Erythroblast (primary cell): ENCODE measurements around the gene ST6GAL1.
"Not testable (repeated sequence)": the region's sequence is repeated elsewhere in the genome, so short reads cannot be mapped to it uniquely, and the experiment has no call there.

Experiments used
- DNase-seq, 2 experiments: peaks; one replicate each; lab custom pipeline; 2025; lab: John Stamatoyannopoulos, UW
- GATA1 ChIP-seq: IDR thresholded peaks from 2 replicates; pipeline ENCODE4 v1.6.1; 2011; ENCODE audit warnings: low read depth, mild to moderate bottlenecking, control low read depth, low read length, moderate library complexity
- POLR2A ChIP-seq: IDR thresholded peaks from 2 replicates; pipeline ENCODE4 v1.6.1; 2011; ENCODE audit warnings: mild to moderate bottlenecking, low read length

Gene ST6GAL1

DNA sequence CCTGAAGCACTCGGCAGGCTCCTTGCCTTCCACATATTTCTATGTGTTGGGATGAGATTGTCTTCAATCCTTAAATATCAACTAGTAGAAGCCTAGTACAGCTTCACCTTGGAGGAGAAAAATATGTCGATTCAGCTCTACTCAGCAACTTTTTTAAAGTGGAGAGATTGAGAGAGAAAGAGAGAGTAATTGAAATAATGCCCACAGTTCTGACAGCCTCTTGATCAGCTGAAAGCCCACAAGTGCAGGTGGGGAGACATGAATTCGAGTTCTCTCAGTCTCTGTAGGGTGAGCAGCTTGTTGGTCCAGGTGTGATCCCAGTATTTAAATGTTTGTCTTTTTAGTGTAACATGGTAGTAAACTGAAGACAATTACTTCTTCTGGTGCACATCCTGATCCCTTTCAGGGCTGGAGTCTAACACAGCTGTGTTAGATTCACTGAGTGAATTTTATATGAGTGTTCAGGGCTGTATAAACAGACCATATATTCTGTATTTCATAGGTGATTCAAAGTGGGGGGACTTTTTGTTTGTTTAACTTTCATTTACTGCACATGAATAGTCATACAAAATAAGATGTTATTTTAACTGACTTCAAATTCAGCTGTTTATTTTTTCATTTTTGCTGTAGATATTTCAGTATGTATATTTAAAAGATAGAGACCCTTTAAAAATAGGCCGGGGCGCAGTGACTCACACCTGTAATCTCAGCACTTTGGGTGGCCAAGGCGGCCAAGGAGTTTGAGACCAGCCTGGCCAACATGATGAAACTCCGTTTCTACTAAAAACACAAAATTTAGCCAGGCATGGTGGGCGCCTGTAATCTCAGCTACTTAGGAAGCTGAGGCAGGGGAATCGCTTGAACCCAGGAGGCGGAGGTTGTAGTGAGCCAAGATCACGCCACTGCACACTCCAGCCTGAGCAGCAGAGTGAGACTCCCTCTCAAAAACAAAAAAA, 64.0 kb downstream of the ST6GAL1 start:
- peak in 1 of 2 experiments; percentile 42 for DNase-seq
- TF ChIP-seq GATA1: no peak
- no peak for TF ChIP-seq POLR2A

DNA sequence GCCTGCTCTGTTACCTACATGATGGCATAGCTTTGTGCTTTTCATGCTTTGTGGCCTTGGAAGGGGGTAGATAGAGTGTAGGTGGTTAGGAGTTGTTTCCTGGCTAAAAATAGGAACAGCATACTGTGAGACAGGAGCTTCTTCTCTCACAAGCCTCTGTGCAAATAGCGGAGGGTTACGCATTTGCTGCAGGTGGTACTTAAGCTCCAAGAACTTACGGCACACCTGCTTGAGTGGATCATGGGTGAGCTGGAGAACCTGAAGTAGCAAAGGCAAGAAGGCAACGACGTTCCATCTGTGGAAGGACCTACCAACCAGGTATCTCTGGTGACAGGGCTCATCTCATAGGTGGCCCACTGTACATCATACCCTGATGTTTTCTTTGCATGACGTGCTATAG, 66.0 kb downstream of the ST6GAL1 start:
- DNase-seq: peak in 1 of 2 experiments; percentile 34
- no peak for TF ChIP-seq GATA1
- no peak for TF ChIP-seq POLR2A

DNA sequence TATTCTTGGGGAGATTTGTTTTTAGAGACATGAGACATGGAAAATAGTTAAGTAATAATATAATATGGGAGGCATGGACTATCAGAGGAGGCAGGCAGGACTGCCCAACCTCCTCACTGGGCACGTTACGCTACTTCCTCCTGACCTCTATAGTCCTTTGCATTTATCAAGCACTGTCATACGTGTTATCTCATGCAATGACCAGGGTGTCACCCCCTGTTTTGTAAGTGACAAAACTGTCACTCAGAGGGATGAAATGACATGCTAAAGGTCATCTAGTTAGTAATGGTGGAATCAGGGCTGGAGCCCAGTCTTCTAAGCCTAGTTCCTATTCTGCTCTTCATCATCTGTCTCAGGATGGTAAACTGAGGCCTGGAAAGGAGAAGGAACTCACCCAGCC, 66.7 kb downstream of the ST6GAL1 start:
- DNase-seq: peak; percentile 76 to 91
- no peak for TF ChIP-seq POLR2A
- TF ChIP-seq GATA1: peak; percentile 37

DNA sequence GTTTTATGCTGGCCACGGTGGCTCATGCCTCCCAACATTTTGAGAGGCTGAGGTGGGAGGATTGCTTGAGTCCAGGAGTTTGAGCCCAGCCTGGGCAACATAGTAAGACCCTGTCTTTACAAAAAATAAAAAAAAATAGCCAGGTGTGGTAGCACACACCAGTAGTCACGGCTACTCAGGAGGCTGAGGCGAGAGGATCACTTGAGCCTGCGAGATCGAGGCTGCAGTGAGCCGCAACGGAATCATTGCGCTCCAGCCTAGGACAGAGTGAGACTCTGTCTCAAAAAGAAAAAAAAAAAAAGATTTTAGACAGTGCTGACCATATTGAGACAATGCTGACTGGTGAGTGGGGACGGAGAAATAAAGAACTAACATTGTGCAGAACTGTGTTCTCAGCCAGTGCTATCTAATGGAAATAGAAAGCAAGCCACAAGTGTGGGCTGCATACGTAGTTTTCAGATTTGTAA, 67.2 kb downstream of the ST6GAL1 start:
- TF ChIP-seq POLR2A: no peak
- no peak for DNase-seq

DNA sequence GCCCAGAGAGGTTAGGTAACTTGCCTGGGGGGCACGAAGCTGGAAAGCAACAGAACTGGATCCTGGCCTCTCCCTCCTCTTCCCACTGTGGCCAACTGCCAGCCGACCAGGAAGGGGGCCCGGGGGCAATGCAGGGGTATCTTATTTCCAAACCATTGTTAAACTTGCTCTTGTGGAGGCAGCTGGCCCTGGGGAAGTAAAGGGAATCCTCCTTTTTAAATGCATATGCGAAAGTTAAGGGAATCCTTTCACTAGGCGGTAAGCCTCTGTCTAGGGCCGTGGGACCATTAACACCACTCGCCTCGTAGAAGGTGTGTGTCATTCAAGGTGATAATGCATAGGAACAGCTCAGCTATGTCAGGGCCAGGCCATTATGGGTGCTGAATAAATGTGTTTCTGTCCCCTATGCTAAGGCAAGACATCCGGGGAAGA, 68.6 kb downstream of the ST6GAL1 start:
- DNase-seq: no peak
- TF ChIP-seq POLR2A: no peak
- no peak for TF ChIP-seq GATA1

DNA sequence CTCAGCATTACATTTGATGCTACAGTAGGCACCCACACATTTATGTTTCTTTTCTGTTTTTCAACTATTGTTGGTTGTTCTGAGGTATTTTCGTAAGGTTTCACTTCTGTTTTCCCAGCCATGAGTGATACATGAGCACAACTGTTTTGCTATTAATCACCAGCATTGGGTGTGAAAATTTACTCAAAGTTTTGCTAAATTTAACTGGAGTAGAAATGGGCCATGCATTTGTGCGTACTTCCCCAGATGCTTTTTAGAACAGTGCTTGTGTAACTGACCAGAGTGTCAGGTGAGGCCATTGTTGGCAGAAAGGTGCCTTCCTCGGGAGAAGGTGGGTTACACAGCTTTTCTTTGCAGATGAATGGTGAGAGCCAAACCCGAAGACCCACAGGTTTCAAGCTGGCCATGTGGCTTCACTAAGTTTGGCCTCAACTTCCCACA, 70.4 kb downstream of the ST6GAL1 start:
- no peak for DNase-seq
- TF ChIP-seq GATA1 (no peak), POLR2A (no peak)

DNA sequence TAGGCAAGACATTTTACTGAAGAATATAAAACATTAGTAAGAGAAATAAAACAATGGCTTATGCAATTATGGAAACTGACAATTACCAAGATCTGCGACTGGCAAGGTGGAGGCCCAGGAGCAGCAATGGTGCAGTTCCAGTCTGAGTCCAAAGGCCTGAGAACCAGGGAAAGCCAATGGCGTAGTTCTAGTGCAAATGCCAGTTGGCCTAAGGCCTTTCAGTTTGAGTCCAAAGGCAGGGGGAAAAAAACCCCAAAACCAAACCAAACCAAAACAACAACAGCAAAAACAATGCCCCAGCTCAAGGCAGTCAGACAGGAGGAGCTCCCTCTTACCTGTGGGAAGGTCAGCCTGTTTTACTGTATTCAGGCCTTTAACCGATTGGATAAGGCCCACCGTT, 72.6 kb downstream of the ST6GAL1 start:
- TF ChIP-seq POLR2A: no peak
- TF ChIP-seq GATA1: no peak
- DNase-seq: no peak

DNA sequence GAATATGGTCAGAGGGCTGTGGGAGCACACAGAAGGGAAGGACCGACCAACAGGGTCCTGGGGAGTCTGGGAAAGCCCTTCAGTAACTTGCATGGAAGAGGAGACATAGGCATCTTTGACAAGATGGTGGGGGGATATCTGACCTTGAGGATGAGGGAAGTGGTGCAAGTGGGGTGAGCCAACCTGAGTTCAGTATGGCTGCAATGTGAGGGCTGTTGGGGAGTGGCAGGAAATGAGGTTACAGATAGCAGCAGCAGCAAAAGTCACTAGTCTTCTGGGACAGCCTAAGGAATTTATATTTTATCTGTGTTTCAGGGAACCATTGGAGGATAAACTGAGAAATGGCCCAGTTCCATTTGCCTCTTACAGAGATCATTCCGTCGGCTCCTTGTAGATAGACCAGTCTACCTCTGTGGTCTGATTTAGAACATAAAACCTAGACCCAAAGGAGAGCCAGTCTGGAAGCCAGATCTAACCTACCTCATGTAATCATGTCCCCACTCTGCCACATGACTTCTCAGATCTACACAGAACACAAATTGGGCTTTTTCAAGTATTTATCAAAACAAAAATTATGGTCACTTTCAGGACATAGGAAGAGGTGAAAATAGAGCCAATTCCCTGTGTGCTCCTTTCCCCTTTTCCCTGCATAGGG, 75.6 kb downstream of the ST6GAL1 start:
- DNase-seq: peak; percentile 12 to 27
- TF ChIP-seq GATA1 (no peak), POLR2A (no peak)

DNA sequence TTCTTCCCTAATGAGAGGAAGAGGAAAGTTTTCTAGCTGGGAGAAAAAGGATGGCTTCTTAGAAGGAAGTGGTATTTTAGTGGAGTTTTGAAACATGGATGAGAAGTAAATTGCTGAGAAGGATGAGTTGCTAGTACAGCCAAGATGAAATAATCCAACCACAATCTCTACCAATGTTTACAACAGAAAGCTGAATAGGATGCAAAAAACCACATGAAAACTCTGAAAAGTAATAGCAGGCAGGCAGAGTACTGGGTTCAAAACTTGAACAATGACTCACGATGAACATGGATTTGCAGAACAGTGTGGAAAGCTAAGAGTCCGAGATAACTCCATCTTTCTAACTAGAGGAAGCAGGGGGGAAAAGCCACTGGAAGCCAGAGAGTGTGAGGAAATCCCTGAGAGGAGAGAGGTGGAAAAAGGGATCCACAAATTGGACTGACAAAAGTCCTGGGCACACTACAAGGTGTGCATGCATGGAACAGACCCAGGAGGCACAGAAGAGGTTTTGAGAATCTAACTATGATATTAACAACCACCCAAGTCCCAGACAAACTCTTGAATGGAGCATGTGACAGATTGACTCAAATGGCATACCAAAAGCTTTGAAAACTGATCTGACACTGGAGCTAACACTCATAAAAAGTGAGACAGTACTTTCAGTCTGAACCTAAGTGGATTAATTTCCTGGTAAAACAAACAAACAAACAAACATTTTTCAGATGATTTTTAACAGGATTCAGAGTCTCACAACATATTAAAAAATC, 76.7 kb downstream of the ST6GAL1 start:
- TF ChIP-seq POLR2A (no peak), GATA1 (no peak)
- no peak for DNase-seq

DNA sequence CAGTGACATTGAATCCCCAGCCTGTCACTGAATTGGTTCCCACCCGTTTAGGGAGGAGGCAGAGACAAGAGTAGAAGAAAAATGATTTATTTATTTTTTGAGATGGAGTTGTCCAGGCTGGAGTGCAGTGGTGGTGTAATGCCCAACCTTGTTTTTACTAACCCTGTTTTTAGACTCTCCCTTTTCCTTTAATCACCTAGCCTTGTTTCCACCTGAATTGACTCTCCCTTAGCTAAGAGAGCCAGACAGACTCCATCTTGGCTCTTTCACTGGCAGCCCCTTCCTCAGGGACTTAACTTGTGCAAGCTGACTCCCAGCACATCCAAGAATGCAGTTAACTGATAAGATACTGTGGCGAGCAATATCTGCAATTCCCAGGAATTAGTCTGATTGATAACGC, 80.1 kb downstream of the ST6GAL1 start:
- DNase-seq: not testable (repeated sequence)

DNA sequence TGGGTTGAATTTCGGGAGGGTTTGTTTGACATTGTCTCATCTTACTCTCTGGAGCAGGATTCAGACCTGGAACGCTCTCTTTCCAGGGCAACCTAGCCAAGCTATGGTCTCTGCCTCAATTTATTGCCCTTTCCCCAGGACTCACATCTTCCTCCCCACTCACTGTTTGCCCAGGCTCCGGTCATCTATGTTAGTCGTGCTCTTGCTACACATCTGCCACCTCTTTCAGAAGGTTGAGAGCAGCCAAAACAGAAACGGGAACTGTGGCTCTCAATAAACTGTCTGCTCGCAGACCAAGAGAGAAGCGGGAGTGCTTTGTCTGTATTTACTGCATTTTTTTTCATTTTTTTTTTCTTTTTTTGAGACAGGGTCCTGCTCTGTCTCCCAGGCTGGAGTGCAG, 81.6 kb downstream of the ST6GAL1 start:
- no peak for TF ChIP-seq GATA1
- no peak for DNase-seq

DNA sequence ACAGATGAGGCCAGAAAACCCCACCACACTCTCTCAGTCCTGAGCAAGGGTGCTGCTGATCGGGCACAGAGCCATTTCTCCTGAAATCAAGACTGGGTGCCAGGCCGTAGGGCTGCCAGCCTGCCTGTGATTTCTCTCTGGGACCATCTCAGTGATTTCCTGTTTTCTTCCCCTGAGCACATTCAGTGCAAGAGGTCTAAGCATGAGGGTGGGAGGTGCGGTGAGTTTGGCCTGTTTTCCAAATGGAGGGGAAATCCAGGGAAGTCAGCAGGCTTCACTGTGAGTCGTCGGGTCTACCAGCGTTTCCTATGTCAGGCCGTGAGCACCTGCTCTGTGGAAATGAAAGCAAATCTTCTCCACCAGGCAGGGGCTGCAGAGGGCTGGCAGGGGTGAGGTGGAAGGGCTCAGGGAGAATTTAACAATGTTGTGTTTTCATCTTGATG, 82.3 kb downstream of the ST6GAL1 start:
- TF ChIP-seq GATA1 (no peak), POLR2A (no peak)
- DNase-seq: no peak

DNA sequence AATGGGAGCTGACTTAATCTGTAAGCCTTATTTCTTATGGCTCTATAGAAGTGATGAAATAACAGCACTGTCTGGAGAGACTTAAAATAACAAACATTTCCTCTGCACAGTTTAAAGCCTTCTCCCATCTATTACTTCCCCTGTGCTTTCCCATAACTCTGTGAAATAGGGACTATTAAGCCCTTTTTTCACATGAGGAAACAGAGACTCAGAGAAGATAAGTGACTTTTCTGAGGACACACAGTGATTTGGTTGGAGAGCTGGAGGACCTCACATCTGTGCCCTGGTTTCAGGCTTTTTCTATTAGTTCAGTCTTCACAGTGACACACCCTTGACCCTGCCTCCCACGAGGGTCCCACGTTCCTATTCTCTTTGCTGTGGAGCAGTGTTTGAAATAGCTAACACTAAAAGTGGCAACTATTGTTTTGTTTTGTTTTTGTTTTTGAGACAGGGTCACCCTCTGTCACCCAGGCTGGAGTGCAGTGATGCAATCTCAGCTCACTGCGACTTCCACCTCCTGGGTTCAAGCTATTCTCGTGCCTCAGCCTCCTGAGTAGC, 82.9 kb downstream of the ST6GAL1 start:
- no peak for TF ChIP-seq POLR2A
- no peak for TF ChIP-seq GATA1
- no peak for DNase-seq
